ENCODE measurements around the gene ARL11. TPM values are rescaled to one million over a fixed set of nuclear protein-coding genes. Genes with fewer than 3 reads are reported as not detected.

Gene ARL11
- total and polyA plus RNA-seq, 2 of the 4 experiments (the other 2 are of a cell fraction): not detected

DNA sequence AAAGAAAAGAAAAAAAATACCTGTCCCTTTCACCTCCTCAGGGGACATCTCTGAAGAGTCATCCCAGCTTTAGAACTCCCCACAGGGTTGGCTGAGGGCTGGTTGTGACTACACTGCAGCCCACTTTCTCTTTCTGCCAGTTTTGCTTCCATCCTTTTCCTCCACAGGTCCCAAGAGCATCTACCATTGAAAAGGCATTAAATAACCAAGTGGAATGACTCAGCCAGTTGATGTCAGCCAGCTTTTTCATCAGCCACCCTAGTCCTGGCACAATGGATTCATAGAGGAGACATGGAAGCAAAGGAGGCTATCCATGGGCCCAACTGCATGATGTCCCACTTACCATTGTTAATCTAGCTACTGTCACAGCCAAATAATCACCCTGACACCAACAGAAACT lies 33.7 kb upstream of the ARL11 start:
- POLR2A ChIA-PET (ENCODE audit: unreplicated experiment): no interaction called here
- H3K27ac ChIP-seq (ENCODE audit: insufficient read depth, low read length): no peak overlapping the region
- H2AFZ ChIP-seq (replicated peaks; ENCODE audit: low read length, poor library complexity): no peak overlapping the region
- in situ Hi-C loops (cut with MboI; ENCODE audit: low sequenced_read_pairs): no loop called here
- H3K14ac ChIP-seq (replicated peaks; ENCODE audit: low read depth, low read length): no peak overlapping the region
- no peaks in the 10 kb centered on the region for H3K9me3 ChIP-seq (ENCODE audit: control insufficient read depth, insufficient read depth, low read length)
- BruUV-seq (replicated peaks): no TSS peak
- no peak overlapping the region for H2AK5ac ChIP-seq (ENCODE audit: low read depth, low read length)
- no peak overlapping the region for H2BK15ac ChIP-seq (ENCODE audit: low read depth, low read length)
- H3K9me1 ChIP-seq (ENCODE audit: insufficient read depth, low read length): no peaks in the 10 kb centered on the region
- no peak for TF ChIP-seq RFX5 (IDR thresholded peaks at IDR 0.05; ENCODE audit: low read depth, low read length)
- no peak for TF ChIP-seq RCOR1 (IDR thresholded peaks at IDR 0.05; ENCODE audit: insufficient replicate concordance, low read length)
- TF ChIP-seq CEBPB (IDR thresholded peaks at IDR 0.05; ENCODE audit: low read depth, low read length): no peak
- no peak for TF ChIP-seq MXI1 (IDR thresholded peaks at IDR 0.05; ENCODE audit: borderline replicate concordance, low read depth, low read length)
- DNase-seq: no peak
- no peak overlapping the region for H3K4me3 ChIP-seq (ENCODE audit: insufficient read depth, low read depth, low read length)
- dilution Hi-C loops (cut with HindIII; ENCODE audit: low sequenced_read_pairs, unreplicated experiment): no loop called here
- H4K8ac ChIP-seq (ENCODE audit: low read depth in 2 of 2, low read length in 2 of 2): no peak overlapping the region
- no peaks in the 10 kb centered on the region for H4K20me1 ChIP-seq (ENCODE audit: insufficient read depth, low read length)
- peaks cover 2% of the 10 kb centered on the region; the same call in 1 of the 2 replicates for H3K27me3 ChIP-seq (ENCODE audit: control insufficient read depth, insufficient read depth, low read length)
- no peaks in the 10 kb centered on the region for H3K36me3 ChIP-seq (ENCODE audit: control insufficient read depth, insufficient read depth, low read length)
- no peak overlapping the region for H3K4ac ChIP-seq (ENCODE audit: low read depth, low read length)
- H3K23ac ChIP-seq (ENCODE audit: low read depth, low read length): no peak overlapping the region
- H4K91ac ChIP-seq (ENCODE audit: insufficient read depth, low read depth, low read length): no peak overlapping the region
- intact Hi-C loops (cut with micrococcal nuclease): no loop called here
- ATAC-seq (ENCODE audit: low read depth): no peak
- H4K5ac ChIP-seq (ENCODE audit: low read depth, low read length): no peak overlapping the region
- H3K4me1 ChIP-seq (ENCODE audit: control insufficient read depth, insufficient read depth, low read length): no peaks in the 10 kb centered on the region
- no peak overlapping the region for H3K18ac ChIP-seq (ENCODE audit: low read depth, low read length)
- H2AK9ac ChIP-seq (replicated peaks; ENCODE audit: low read depth, low read length, poor library complexity): no peak overlapping the region
- H3K9ac ChIP-seq (ENCODE audit: low read depth, low read length): no peak overlapping the region
- H3K56ac ChIP-seq (ENCODE audit: extremely low read depth, insufficient read depth, low read length): no peak overlapping the region
- no peak overlapping the region for H3K4me2 ChIP-seq (ENCODE audit: low read depth, low read length)
- CTCF ChIA-PET: interaction anchor here (0.6 kb wide), 1 partner anchor 150 kb away, joined by 5 read pairs; no protein-coding TSS in a partner anchor
- no peak overlapping the region for H2BK5ac ChIP-seq (ENCODE audit: low read depth, low read length, poor library complexity, severe bottlenecking)
- H2BK20ac ChIP-seq (ENCODE audit: low read depth, low read length): no peak overlapping the region
- no peaks in the 10 kb centered on the region for H3K79me1 ChIP-seq (ENCODE audit: low read depth in 1 of 2, low read length in 2 of 2)
- no peak overlapping the region for H2BK120ac ChIP-seq (ENCODE audit: low read depth, low read length)
